ENCODE results near the gene NPAS3. TPM values are rescaled to one million over a fixed set of nuclear protein-coding genes. Genes with fewer than 3 reads are reported as not detected.

NPAS3 gene
- total and polyA plus RNA-seq, 2 of the 8 experiments (the other 6 are each of a cell fraction or from before 2014, with no cell fraction given) = 0.11 to 0.60 TPM

DNA sequence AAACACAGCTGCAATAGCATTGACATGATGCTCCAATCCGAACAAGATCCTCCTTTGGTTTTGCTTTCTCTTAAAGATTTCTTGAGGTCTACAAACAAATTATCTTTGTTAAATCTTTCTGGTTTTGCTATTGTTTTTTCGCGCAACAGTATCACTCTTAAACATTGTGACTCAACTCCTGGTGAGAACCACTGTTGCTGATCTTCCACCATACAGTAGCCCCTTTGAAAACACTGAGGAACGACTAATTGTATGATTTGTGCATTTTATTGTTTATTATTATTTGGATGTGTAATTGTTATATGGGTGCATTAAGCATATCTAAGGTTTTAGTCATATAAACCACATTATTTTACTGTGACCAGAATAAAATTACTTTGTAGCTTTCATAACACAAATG, 729.4 kb downstream of the NPAS3 start:
- no peaks in the 10 kb centered on the region for H3K79me2 ChIP-seq (ENCODE audit: control insufficient read depth in 1 of 2, insufficient read depth in 2 of 2, low read length in 2 of 2)
- H3K9me3 ChIP-seq (ENCODE audit: insufficient read depth in 2 of 2, low read depth in 1 of 2, low read length in 1 of 2) = no peaks in the 10 kb centered on the region
- H3K14ac ChIP-seq (ENCODE audit: insufficient read length) = no peak overlapping the region
- no peak overlapping the region for H3K4me3 ChIP-seq (ENCODE audit: extremely low read depth in 1 of 4, insufficient read depth in 2 of 4, low read depth in 3 of 4, low read length in 4 of 4)
- no peaks in the 10 kb centered on the region for H3K79me1 ChIP-seq (ENCODE audit: low read depth, low read length)
- H3K56ac ChIP-seq (replicated peaks; ENCODE audit: insufficient read length, low read depth, low read length) = no peak overlapping the region
- H4K20me1 ChIP-seq (replicated peaks in 1 of 2; ENCODE audit: control insufficient read depth in 1 of 2, insufficient read depth in 2 of 2, low read length in 2 of 2) = no peaks in the 10 kb centered on the region
- H2BK20ac ChIP-seq (ENCODE audit: low read length) = no peak overlapping the region
- H3K18ac ChIP-seq (ENCODE audit: extremely low read depth, low read length) = no peak overlapping the region
- H3K36me3 ChIP-seq (ENCODE audit: control insufficient read depth in 2 of 4, insufficient read depth in 4 of 4, low read length in 3 of 4) = no peaks in the 10 kb centered on the region
- no peaks in the 10 kb centered on the region for H3K23me2 ChIP-seq (ENCODE audit: low read depth, low read length)
- H4K91ac ChIP-seq (replicated peaks; ENCODE audit: insufficient read length, low read length) = no peak overlapping the region
- FAIRE-seq = no peak
- 91% methylated on average over 4 of the region's 4 CpGs; no CpG with 5 or more reads in 1 of the 2 experiments for WGBS, 2 experiments (ENCODE audit: extremely low coverage in 1 of 2, insufficient coverage in 1 of 2, insufficient read length in 1 of 2, insufficient replicate concordance in 2 of 2, low coverage in 1 of 2, low lambda C conversion rate in 2 of 2, missing lambda C conversion rate in 1 of 2)
- no peak overlapping the region for H2BK5ac ChIP-seq (ENCODE audit: low read depth, low read length)
- H4K5ac ChIP-seq (ENCODE audit: insufficient read length, low read depth, low read length) = no peak overlapping the region
- H2BK120ac ChIP-seq (replicated peaks; ENCODE audit: low read depth, low read length) = no peak overlapping the region
- H2AFZ ChIP-seq (ENCODE audit: low read length) = no peak overlapping the region
- no peak overlapping the region for H2BK15ac ChIP-seq (ENCODE audit: low read length)
- no peak overlapping the region for H3K9ac ChIP-seq (replicated peaks in 1 of 4; ENCODE audit: extremely low read depth in 1 of 4, low read depth in 3 of 4, low read length in 3 of 4)
- H3K4me1 ChIP-seq (replicated peaks in 1 of 4; ENCODE audit: control insufficient read depth in 3 of 4, insufficient read depth in 4 of 4, low read length in 3 of 4) = no peaks in the 10 kb centered on the region
- no peak for DNase-seq (ENCODE audit: low read depth in 1 of 2, low spot score in 2 of 2)
- ChIA-PET POLR2A (ENCODE audit: partially characterized antibody) (no interaction called here), CTCF (ENCODE audit: partially characterized antibody) (interaction anchor here (0.8 to 0.9 kb wide), 2 partner anchors 12 to 94 kb away, joined by 3 read pairs; no protein-coding TSS in a partner anchor)
- H2AK5ac ChIP-seq (ENCODE audit: low read depth, low read length) = no peak overlapping the region
- no peak overlapping the region for H2BK12ac ChIP-seq (ENCODE audit: low read depth, low read length)
- H3K27ac ChIP-seq (ENCODE audit: low read depth, low read length) = no peak overlapping the region
- no peak overlapping the region for H3K4ac ChIP-seq (replicated peaks; ENCODE audit: insufficient read length, low read depth, low read length)
- no peaks in the 10 kb centered on the region for H3K27me3 ChIP-seq (replicated peaks in 1 of 4; ENCODE audit: control insufficient read depth in 3 of 4, extremely low read depth in 1 of 4, insufficient read depth in 3 of 4, low read length in 3 of 4)
- no peak overlapping the region for H3K23ac ChIP-seq (ENCODE audit: insufficient read length)
- no peak overlapping the region for H4K8ac ChIP-seq (ENCODE audit: extremely low read depth, insufficient read depth, low read length)
- no peak overlapping the region for H3K4me2 ChIP-seq (ENCODE audit: insufficient read depth in 1 of 2, low read depth in 2 of 2, low read length in 2 of 2)
- TF ChIP-seq, protein P1, sequence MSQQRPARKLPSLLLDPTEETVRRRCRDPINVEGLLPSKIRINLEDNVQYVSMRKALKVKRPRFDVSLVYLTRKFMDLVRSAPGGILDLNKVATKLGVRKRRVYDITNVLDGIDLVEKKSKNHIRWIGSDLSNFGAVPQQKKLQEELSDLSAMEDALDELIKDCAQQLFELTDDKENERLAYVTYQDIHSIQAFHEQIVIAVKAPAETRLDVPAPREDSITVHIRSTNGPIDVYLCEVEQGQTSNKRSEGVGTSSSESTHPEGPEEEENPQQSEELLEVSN (IDR thresholded peaks at IDR 0.05) = no peak
- TF ChIP-seq NRF1 (IDR thresholded peaks at IDR 0.05; ENCODE audit: low read depth, low read length) = no peak
- no peak for TF ChIP-seq CTBP2 (IDR thresholded peaks at IDR 0.05; ENCODE audit: borderline replicate concordance, insufficient read depth, insufficient read length, low read length)
- TF ChIP-seq TBP (IDR thresholded peaks at IDR 0.05; ENCODE audit: low read depth, low read length) = no peak
- no peak for TF ChIP-seq KDM1A (IDR thresholded peaks at IDR 0.05; ENCODE audit: borderline replicate concordance, low read length)
- TF ChIP-seq CREB1 (IDR thresholded peaks at IDR 0.05) = no peak
- TF ChIP-seq HDAC2 (IDR thresholded peaks at IDR 0.05; ENCODE audit: borderline replicate concordance in 1 of 2, low read depth in 2 of 2, low read length in 2 of 2) = no peak
- no peak for TF ChIP-seq RXRA (IDR thresholded peaks at IDR 0.05; ENCODE audit: insufficient read depth, low read depth, low read length)
- TF ChIP-seq FOSL1 (IDR thresholded peaks at IDR 0.05; ENCODE audit: insufficient read depth, low read depth, low read length) = no peak
- no peak for TF ChIP-seq JUN (IDR thresholded peaks at IDR 0.05; ENCODE audit: low read depth, low read length)
- TF ChIP-seq PHF8 (conservative IDR thresholded peaks at IDR 0.05; ENCODE audit: low read depth, low read length) = no peak
- TF ChIP-seq SIRT6 (IDR thresholded peaks at IDR 0.05; ENCODE audit: low read length) = no peak
- TF ChIP-seq GTF2F1 (IDR thresholded peaks at IDR 0.05; ENCODE audit: borderline replicate concordance, low read depth, low read length) = no peak

Data from H1 (cell line).